ENCODE data around the gene CYBC1.

The CYBC1 gene

GRCh38 chr17:82446649-82447048, 3.9 kb downstream of the CYBC1 start:
- no peak for DNase-seq

GRCh38 chr17:82446124-82446523, 4.4 kb downstream of the CYBC1 start:
- no peak for DNase-seq

GRCh38 chr17:82445542-82445941, 5.0 kb downstream of the CYBC1 start:
- no peak for DNase-seq

GRCh38 chr17:82444941-82445521, 5.5 kb downstream of the CYBC1 start:
- DNase-seq: no peak

- no peak for DNase-seq
These were observed 6.2 kb downstream of the CYBC1 start for GRCh38 chr17:82444284-82444893.

- DNase-seq: no peak
These were observed 6.9 kb downstream of the CYBC1 start for GRCh38 chr17:82443465-82444283.

- DNase-seq: no peak
These were observed 7.7 kb downstream of the CYBC1 start for GRCh38 chr17:82442643-82443464.

- no peak for DNase-seq
These were observed 8.7 kb downstream of the CYBC1 start for GRCh38 chr17:82441691-82442487.

- DNase-seq: peak in 1 of 2 experiments; percentile 26
These were observed 9.4 kb downstream of the CYBC1 start for GRCh38 chr17:82440991-82441627.

GRCh38 chr17:82440469-82440981, 10.0 kb downstream of the CYBC1 start:
- no peak for DNase-seq

- DNase-seq: no peak
These were observed 10.7 kb downstream of the CYBC1 start for GRCh38 chr17:82439829-82440365.

- no peak for DNase-seq
These were observed 11.2 kb downstream of the CYBC1 start for GRCh38 chr17:82439194-82439828.

- no peak for DNase-seq
These were observed 12.0 kb downstream of the CYBC1 start for GRCh38 chr17:82438401-82439193.

GRCh38 chr17:82437325-82437668, 13.3 kb downstream of the CYBC1 start:
- DNase-seq: no peak

- no peak for DNase-seq
These were observed 13.8 kb downstream of the CYBC1 start for GRCh38 chr17:82436601-82437324.

GRCh38 chr17:82435601-82436583, 14.7 kb downstream of the CYBC1 start:
- no peak for DNase-seq

- DNase-seq: no peak
These were observed 15.4 kb downstream of the CYBC1 start for GRCh38 chr17:82435103-82435502.

- DNase-seq: no peak
These were observed 16.4 kb downstream of the CYBC1 start for GRCh38 chr17:82434216-82434565.
